Parathyroid adenoma (tissue), 2 donors: ENCODE data around the gene SGCG.

Experiments used
- H2AFZ ChIP-seq: fragments of 300-600 bp; sonication (generic); one replicate; pipeline ENCODE4 v1.7.0; 2017; ENCODE audit warnings: antibody characterized with exemption, mild to moderate bottlenecking
- H3K27ac ChIP-seq: fragments of 300-600 bp; sonication (generic); one replicate; pipeline ENCODE4 v1.7.0; 2017
- H3K27me3 ChIP-seq: fragments of 300-600 bp; sonication (generic); one replicate; pipeline ENCODE4 v1.7.0; 2017; ENCODE audit warnings: low read length; ENCODE audit not compliant: control insufficient read depth, insufficient read depth
- H3K36me3 ChIP-seq: fragments of 300-600 bp; sonication (generic); one replicate; pipeline ENCODE4 v1.7.0; 2017; ENCODE audit warnings: low read length; ENCODE audit not compliant: control insufficient read depth, insufficient read depth
- H3K4me1 ChIP-seq: fragments of 300-600 bp; sonication (generic); one replicate; pipeline ENCODE4 v1.7.0; 2017; ENCODE audit warnings: control low read depth
- H3K4me2 ChIP-seq: fragments of 300-600 bp; sonication (generic); one replicate; pipeline ENCODE4 v1.7.0; 2017; ENCODE audit warnings: low read length
- H3K4me3 ChIP-seq: fragments of 300-600 bp; sonication (generic); one replicate; pipeline ENCODE4 v1.7.0; 2017; ENCODE audit warnings: low read depth, low read length
- H3K79me2 ChIP-seq: fragments of 300-600 bp; sonication (generic); one replicate; pipeline ENCODE4 v1.7.0; 2017; ENCODE audit warnings: control low read depth
- H3K9ac ChIP-seq: fragments of 300-600 bp; sonication (generic); one replicate; pipeline ENCODE4 v1.7.0; 2017; ENCODE audit warnings: mild to moderate bottlenecking
- H3K9me3 ChIP-seq: fragments of 300-600 bp; sonication (generic); one replicate; pipeline ENCODE4 v1.7.0; 2017; ENCODE audit warnings: low read length; ENCODE audit not compliant: control insufficient read depth
- TF ChIP-seq, protein P1 (sequence below): fragments of 300-600 bp; sonication (generic); IDR thresholded peaks from one replicate; pipeline ENCODE4 v1.7.0; 2017; ENCODE audit warnings: antibody characterized with exemption, mild to moderate bottlenecking
- donor health status: primary hyperparathyroidism.

The SGCG gene

DNA sequence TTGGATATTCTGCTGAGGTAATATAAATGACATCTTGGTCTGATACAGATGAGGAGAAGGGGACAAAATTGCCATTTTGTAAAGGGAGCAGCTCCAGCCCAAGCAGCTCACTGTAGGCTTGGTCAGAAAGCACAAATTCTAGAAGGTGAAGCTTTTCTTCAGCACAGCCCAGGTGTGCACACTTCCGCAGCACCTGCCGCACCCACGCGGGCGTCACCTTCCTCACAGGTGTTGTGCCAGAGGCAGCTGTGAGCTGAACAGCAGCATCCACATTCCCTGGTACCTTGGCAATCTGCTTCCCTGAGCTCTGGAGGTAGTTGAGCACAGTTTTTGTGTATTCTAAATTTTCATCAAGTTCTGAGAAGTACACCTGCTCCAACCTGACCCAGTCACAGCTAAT lies 173.7 kb downstream of the SGCG start:
- no peak overlapping the region for H3K27ac ChIP-seq
- no peak overlapping the region for H3K4me2 ChIP-seq
- H3K4me1 ChIP-seq = peaks cover 3% of the 10 kb centered on the region
- TF ChIP-seq, protein P1, sequence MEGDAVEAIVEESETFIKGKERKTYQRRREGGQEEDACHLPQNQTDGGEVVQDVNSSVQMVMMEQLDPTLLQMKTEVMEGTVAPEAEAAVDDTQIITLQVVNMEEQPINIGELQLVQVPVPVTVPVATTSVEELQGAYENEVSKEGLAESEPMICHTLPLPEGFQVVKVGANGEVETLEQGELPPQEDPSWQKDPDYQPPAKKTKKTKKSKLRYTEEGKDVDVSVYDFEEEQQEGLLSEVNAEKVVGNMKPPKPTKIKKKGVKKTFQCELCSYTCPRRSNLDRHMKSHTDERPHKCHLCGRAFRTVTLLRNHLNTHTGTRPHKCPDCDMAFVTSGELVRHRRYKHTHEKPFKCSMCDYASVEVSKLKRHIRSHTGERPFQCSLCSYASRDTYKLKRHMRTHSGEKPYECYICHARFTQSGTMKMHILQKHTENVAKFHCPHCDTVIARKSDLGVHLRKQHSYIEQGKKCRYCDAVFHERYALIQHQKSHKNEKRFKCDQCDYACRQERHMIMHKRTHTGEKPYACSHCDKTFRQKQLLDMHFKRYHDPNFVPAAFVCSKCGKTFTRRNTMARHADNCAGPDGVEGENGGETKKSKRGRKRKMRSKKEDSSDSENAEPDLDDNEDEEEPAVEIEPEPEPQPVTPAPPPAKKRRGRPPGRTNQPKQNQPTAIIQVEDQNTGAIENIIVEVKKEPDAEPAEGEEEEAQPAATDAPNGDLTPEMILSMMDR = no peak
- H3K36me3 ChIP-seq = no peaks in the 10 kb centered on the region
- no peaks in the 10 kb centered on the region for H3K27me3 ChIP-seq
- no peaks in the 10 kb centered on the region for H3K9me3 ChIP-seq
- H3K4me3 ChIP-seq = no peak overlapping the region
- no peak overlapping the region for H2AFZ ChIP-seq
- H3K9ac ChIP-seq = no peak overlapping the region
- H3K79me2 ChIP-seq = no peaks in the 10 kb centered on the region

- Histone ChIP-seq H3K4me3 (no peak overlapping the region), H3K9ac (no peak overlapping the region), H3K27me3 (no peaks in the 10 kb centered on the region), H3K9me3 (no peaks in the 10 kb centered on the region), H3K4me2 (no peak overlapping the region), H3K36me3 (no peaks in the 10 kb centered on the region), H2AFZ (no peak overlapping the region), H3K27ac (no peak overlapping the region), H3K4me1 (no peaks in the 10 kb centered on the region), H3K79me2 (no peaks in the 10 kb centered on the region)
- TF ChIP-seq, protein P1 = no peak
These were observed 175.6 kb downstream of the SGCG start for GRCh38 chr13:23356368-23356767.

DNA sequence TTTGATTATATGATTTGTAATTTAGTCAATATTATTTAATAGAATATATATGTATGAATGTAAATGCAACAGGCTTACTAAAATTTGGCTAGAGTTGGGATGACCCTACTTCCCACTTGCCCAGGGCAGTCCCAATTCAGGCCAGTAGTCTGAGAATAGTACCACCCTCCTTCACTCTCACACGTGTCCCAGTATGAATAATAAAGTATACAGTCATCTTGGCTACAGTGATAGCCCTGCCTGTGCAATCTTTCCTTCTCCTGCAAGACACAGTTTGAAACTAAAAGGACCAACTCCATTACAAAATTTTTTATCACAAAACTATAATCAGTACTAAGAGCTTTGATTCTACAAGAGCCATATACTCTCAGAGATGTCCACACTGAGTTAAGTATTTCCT lies 176.6 kb downstream of the SGCG start:
- no peaks in the 10 kb centered on the region for H3K79me2 ChIP-seq
- no peak overlapping the region for H3K9ac ChIP-seq
- no peak overlapping the region for H3K4me3 ChIP-seq
- no peak overlapping the region for H3K27ac ChIP-seq
- no peak overlapping the region for H2AFZ ChIP-seq
- TF ChIP-seq, protein P1 = no peak
- no peaks in the 10 kb centered on the region for H3K4me1 ChIP-seq
- H3K4me2 ChIP-seq = no peak overlapping the region
- no peaks in the 10 kb centered on the region for H3K9me3 ChIP-seq
- no peaks in the 10 kb centered on the region for H3K36me3 ChIP-seq
- H3K27me3 ChIP-seq = no peaks in the 10 kb centered on the region

DNA sequence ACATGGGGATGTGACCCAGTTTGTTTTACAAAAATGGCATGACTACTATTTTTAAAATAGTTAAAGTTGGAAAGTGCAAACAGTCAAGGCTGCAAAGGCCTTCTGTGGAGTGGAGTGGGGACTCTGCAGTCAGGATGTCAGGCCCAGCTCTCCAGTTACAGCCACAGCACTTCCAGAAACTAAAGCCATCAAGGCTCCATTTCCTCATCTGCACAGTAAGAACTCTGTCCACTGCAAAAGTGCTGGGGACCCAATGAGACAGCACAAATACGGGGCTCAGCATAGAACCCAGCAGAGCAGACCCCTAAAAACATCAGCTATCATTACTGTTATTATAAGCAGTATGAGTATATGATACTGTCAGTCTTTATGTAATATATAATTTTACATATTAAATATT lies 179.1 kb downstream of the SGCG start:
- TF ChIP-seq, protein P1 = no peak
- Histone ChIP-seq H3K27ac (no peak overlapping the region), H3K36me3 (no peaks in the 10 kb centered on the region), H3K4me3 (no peak overlapping the region), H3K9me3 (no peaks in the 10 kb centered on the region), H3K4me2 (no peak overlapping the region), H3K79me2 (no peaks in the 10 kb centered on the region), H3K4me1 (no peaks in the 10 kb centered on the region), H3K27me3 (no peaks in the 10 kb centered on the region), H3K9ac (no peak overlapping the region), H2AFZ (no peak overlapping the region)

- no peaks in the 10 kb centered on the region for H3K4me1 ChIP-seq
These were observed 184.9 kb downstream of the SGCG start for GRCh38 chr13:23365652-23366051.

More at GRCh38 chr13:23365652-23366051, 184.9 kb downstream of the SGCG start:
- Histone ChIP-seq H3K4me3 (no peak overlapping the region), H3K4me2 (no peak overlapping the region), H2AFZ (no peak overlapping the region), H3K27me3 (no peaks in the 10 kb centered on the region), H3K9ac (no peak overlapping the region), H3K9me3 (no peaks in the 10 kb centered on the region), H3K36me3 (no peaks in the 10 kb centered on the region), H3K27ac (no peak overlapping the region), H3K79me2 (peaks cover 2% of the 10 kb centered on the region)
- TF ChIP-seq, protein P1 = no peak
